T-helper 2 cell treated with Interferon-gamma antibody and Interleukin-4, amounts not matched to agents 5 μg/mL and 100 μg/mL, for 36 hours (primary cell): ENCODE results near the gene OR2S2.
"Not testable (repeated sequence)": the region's sequence is repeated elsewhere in the genome, so short reads cannot be mapped to it uniquely, and the experiment has no call there.

Experiments used
- DNase-seq: peaks from one replicate; pipeline ENCODE4 v3.0.0; 2021; ENCODE audit warnings: low spot score
- H3K27ac Mint-ChIP-seq: one replicate; pipeline ENCODE4 v1.8.0; 2021; ENCODE audit warnings: mild to moderate bottlenecking, mixed read lengths
- H3K27me3 Mint-ChIP-seq: one replicate; pipeline ENCODE4 v1.8.0; 2021; ENCODE audit warnings: low read depth, mixed read lengths
- H3K36me3 Mint-ChIP-seq: one replicate; pipeline ENCODE4 v1.8.0; 2021; ENCODE audit warnings: low read depth, mixed read lengths
- H3K4me1 Mint-ChIP-seq: one replicate; pipeline ENCODE4 v1.8.0; 2021; ENCODE audit warnings: low read depth, mixed read lengths
- H3K4me3 Mint-ChIP-seq: one replicate; pipeline ENCODE4 v1.8.0; 2022; ENCODE audit warnings: mild to moderate bottlenecking, moderate library complexity, mixed read lengths
- H3K9me3 Mint-ChIP-seq: one replicate; pipeline ENCODE4 v1.8.0; 2021; ENCODE audit warnings: mixed read lengths

Gene OR2S2

DNA sequence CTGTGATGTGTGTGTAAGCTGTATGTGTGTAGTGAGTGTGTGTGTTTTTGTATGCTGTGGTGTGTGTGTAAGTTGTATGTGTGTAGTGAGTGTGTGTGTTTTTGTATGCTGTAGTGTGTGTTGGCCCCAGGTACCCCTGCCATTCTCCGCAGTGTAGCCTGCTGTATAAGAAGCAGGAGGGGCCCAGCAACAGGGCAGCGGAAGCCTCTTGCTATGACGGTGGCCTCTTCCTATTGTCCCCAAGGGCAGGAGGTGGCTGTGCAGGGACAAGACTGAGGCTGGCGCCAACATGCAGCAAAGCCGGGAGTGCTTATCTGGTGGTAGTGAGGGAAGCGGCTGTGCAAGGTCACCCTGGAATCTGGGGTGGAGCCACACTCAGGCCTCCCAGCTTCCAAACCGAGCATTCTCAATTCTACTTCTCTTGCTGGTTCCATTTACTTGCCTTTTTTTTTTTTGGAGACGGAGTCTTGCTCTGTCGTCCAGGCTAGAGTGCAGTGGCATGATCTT, 43.6 kb downstream of the OR2S2 start:
- DNase-seq, result no peak

DNA sequence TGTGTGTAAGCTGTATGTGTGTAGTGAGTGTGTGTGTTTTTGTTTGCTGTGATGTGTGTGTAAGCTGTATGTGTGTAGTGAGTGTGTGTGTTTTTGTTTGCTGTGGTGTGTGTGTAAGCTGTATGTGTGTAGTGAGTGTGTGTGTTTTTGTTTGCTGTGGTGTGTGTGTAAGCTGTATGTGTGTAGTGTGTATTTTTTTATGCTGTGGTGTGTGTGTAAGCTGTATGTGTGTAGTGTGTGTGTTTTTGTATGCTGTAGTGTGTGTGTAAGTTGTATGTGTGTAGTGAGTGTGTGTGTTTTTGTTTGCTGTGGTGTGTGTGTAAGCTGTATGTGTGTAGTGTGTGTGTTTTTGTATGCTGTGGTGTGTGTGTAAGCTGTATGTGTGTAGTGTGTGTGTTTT, 44.5 kb downstream of the OR2S2 start:
- not testable (repeated sequence) for H3K27me3 Mint-ChIP-seq, H3K4me3 Mint-ChIP-seq, H3K36me3 Mint-ChIP-seq, DNase-seq, H3K9me3 Mint-ChIP-seq, H3K27ac Mint-ChIP-seq
- peaks cover 25% of the 10 kb centered on the region for H3K4me1 Mint-ChIP-seq

More for the DNA sequence above, 43.6 kb downstream of the OR2S2 start:
- Mint-ChIP-seq H3K4me3 (no peak overlapping the region), H3K27me3 (no peaks in the 10 kb centered on the region), H3K36me3 (no peaks in the 10 kb centered on the region), H3K9me3 (no peaks in the 10 kb centered on the region), H3K27ac (no peak overlapping the region), H3K4me1 (peaks cover 17% of the 10 kb centered on the region)

DNA sequence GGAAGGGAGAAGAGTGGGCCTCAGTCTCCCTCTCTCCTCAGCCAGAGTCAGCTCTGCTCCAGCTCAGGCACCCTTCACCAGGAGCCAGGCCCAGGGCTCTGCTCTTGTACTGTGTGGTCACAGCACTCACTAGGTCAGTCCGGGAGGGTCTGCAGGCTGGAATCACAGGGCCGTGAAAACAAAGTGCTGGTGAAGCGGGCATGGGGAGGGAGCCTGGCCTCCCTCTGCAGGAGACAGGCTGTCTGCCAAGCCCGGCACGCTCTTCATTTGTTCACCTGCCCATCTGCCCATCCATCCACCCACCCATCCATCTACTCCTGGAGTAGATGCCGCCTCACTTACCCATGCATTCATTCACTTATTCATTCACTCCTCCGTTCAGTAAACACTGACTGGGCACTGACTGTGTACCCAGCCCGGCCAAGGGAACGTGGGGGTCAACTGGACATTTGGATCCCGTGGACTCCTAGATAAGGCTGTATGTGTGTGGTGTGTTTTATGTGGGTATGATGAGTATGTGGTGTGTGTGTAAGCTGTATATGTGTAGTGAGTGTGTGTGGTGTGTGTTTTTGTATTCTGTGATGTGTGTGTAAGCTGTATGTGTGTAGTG, 45.1 kb downstream of the OR2S2 start:
- H3K27me3 Mint-ChIP-seq, result no peaks in the 10 kb centered on the region
- no peak overlapping the region for H3K27ac Mint-ChIP-seq

DNA sequence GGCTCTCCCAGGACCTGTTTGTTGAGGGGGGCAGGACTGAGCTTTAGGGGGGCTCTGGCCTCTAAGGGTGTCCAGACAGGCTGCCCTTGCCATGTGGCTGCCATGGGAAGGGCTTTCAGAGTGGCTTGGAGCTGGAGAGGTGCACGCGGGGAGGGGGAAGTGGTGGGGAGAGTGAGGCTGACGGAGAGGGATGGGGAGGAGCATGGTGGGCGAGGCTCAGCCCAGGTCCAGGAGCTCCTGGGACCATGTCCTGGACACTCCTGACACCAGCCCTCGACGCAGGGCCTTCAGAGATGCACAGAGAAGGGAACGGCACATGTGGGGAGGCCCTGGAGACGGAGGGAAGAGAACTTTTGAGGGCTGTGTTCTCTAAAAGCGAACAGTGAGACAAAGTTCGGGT, 46.3 kb downstream of the OR2S2 start:
- H3K4me1 Mint-ChIP-seq, result peaks cover 37% of the 10 kb centered on the region
- no peak for DNase-seq
- H3K27me3 Mint-ChIP-seq, result no peaks in the 10 kb centered on the region
- H3K4me3 Mint-ChIP-seq, result no peak overlapping the region
- no peaks in the 10 kb centered on the region for H3K36me3 Mint-ChIP-seq
- no peaks in the 10 kb centered on the region for H3K9me3 Mint-ChIP-seq
- peak overlapping the region; percentile 19 for H3K27ac Mint-ChIP-seq

More for the DNA sequence above, 45.1 kb downstream of the OR2S2 start:
- no peak for DNase-seq
- Mint-ChIP-seq H3K4me3 (no peak overlapping the region), H3K36me3 (no peaks in the 10 kb centered on the region), H3K4me1 (peaks cover 30% of the 10 kb centered on the region), H3K9me3 (no peaks in the 10 kb centered on the region)

DNA sequence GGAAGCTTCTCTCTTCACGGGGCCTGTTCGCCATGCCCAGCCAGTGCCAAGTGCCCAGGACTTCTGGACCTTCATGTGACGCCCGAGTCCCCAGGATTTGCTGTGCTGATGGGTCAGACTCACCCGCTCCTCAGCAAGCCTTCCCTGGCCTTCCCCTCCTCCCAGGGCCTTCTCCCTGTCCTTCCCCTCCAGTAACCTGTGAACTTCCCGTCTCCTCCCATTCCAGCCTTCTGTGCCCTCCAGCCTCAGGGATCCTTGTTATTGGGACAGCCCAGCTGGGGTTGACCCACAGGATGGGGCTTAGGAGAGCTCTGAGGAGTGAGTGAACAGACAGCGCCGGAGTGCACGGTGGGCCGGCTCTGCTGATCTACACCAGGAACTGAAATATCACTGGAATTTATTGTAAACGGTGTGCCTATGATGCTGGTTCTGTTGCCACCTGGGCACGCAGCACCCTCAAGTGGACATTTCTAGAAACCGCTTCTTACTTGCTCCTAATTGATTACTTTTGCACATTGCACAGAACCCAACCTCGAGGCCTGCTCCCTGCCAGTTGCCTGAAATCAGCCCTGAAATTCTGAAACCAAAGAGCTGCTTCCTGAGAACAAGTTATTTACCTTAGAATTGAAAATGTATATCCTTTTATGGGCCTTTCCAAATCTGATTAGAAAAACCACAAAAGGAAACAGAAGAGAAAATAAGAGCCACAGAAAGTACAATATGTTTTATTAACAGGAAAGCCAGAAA, 47.2 kb downstream of the OR2S2 start:
- DNase-seq, result peak; percentile 45
- peaks cover 37% of the 10 kb centered on the region for H3K4me1 Mint-ChIP-seq

DNA sequence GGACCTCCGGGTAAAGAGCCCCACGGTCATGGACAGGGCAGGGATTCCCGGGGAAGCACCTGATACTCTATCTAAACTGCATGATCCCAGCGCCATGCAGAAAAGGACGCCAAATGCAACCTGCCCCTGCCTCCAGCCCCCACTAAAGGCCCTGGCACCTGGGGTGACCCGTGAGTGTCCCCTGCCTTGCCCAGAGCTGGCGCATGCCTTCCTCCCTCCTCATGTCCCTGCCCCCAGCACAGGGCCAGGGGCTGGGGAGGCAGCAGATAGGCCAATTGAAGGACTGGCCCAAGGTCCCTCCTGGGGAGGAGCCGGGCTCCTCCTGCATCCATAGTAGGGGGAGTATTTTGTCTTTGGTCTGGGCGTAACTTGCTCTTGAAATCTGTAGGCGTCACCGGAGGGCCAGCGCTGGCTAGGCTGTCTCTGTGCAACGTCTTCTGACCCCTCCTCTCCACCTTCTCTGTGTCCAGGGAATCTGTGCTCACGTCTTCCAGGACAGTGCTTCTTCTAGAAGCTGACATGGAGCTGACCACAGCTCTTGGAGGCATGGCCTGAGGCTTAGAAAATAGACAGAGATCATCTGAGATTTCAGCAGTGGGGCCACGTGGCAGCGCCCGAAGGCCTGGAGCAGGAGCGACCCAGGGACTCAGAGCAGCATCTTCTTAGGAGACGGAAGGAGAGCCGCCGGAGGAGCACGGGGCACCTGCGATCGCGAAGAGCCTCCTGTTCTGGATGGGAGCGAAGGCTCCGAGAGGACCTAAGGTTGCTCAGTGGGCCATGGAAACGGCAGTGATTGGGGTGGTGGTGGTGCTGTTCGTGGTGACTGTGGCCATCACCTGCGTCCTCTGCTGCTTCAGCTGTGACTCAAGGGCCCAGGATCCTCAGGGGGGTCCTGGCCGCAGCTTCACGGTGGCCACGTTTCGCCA, 48.0 kb downstream of the OR2S2 start:
- Mint-ChIP-seq H3K36me3 (no peaks in the 10 kb centered on the region), H3K4me3 (peak overlapping the region; percentile 15), H3K4me1 (peaks cover 37% of the 10 kb centered on the region), H3K9me3 (no peaks in the 10 kb centered on the region), H3K27me3 (no peaks in the 10 kb centered on the region), H3K27ac (peak overlapping the region; percentile 59)
- DNase-seq, result no peak

More for the DNA sequence above, 47.2 kb downstream of the OR2S2 start:
- Mint-ChIP-seq H3K4me3 (peak overlapping the region; percentile 72), H3K27me3 (no peaks in the 10 kb centered on the region), H3K9me3 (no peaks in the 10 kb centered on the region), H3K36me3 (no peaks in the 10 kb centered on the region), H3K27ac (peak overlapping the region; percentile 96)

DNA sequence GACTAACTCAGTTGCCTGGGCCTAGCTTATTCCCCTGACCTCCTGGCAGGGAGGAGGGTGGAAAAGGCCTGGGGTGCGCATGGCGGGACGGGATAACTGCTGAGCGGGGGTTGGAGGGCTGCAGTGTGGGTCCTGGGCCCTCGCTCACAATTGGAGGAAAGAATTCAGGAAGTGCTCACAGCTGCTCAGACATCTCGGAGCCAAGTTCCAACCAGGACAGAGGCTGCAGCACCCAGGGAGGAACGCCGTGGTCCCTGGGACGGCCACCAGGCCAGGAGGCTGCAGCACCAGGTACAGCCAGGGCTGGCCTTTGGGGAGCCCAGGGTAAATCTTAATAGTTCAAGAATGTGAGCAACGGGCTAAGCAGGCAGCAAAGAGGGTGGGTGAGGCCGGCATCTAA, 48.7 kb downstream of the OR2S2 start, which contains the start of gene SPAAR:
SPAAR (plus strand) TSS at position 217 of the 400 bp plus-strand sequence. CDS start 974 bp downstream, outside the sequence.
- Mint-ChIP-seq H3K9me3 (no peaks in the 10 kb centered on the region), H3K27ac (peak within 1 kb of the TSS; percentile 59), H3K36me3 (no peaks in the 10 kb centered on the region), H3K4me1 (peaks cover 37% of the 10 kb centered on the region), H3K4me3 (peak within 1 kb of the TSS; percentile 15), H3K27me3 (no peaks in the 10 kb centered on the region)
- no peak for DNase-seq

DNA sequence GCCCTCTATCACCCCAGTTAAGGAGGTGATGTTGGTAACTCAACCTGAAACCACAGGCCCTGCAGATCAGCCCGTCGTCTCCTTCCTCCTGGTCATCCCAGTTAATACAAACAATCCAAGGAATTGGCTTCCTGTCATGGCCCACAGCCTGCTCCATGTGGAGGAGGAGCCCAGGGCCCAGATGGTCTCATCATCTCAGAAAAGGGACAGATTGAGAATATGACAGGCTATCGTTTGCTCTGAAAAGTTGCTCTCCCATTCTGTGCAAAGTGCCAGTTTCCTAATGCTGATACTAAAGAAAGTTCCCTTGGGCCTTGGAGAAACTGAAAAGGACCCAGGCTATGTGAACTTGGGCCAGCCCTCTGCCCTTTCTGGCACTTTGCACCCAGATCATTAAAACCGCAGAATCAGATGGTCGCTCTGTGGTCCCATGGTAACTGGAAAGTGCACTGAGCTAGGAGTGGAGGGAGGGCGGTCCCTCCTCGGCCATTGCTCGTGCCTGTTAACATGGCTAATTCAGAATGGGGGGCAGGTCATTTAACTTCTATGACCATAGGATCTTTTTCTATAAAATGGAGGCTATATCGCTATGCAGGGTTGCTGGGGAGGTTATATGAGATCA, 49.3 kb downstream of the OR2S2 start:
- Mint-ChIP-seq H3K9me3 (no peaks in the 10 kb centered on the region), H3K27me3 (no peaks in the 10 kb centered on the region), H3K4me3 (no peak overlapping the region), H3K36me3 (no peaks in the 10 kb centered on the region), H3K27ac (peak overlapping the region; percentile 45), H3K4me1 (peaks cover 37% of the 10 kb centered on the region)
- no peak for DNase-seq

DNA sequence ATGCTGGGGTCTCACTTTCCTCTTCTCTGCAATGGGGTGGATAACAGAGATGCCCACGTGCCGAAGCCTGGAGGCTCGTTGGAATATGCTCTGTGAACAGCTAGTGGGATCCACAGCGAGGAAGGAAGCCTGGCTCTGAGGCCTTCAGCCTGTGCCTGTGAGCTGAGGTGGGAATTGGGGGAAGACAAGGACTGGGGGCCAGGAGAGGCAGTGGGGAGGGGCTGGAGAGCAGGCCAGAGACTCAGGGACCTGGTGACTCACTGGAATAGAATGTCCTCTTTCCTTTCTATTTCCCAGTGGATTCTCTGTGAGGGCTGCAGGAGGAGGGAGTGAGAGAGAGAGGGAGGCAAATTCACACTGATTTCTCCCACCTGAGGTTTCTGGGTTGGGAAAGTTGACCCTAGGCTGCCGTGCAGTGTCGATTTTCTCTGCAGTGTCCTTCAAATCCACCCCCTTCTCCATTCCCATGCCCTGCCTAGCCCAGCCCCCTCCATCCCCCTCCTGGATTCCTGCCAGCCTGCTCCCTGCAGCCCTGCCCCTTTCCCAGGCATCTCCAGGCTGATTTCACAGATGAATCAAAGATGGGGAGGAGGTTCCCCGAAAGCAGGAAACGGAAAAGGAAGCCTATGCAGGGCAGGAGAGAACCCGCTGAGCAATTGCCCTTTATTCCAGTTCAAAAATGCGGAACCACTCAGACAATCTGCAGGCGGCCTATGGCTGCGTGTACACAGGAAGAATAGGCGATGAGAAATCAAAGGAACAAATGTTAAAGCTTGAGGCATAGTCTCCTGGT, 50.0 kb downstream of the OR2S2 start:
- no peaks in the 10 kb centered on the region for H3K36me3 Mint-ChIP-seq
- H3K4me1 Mint-ChIP-seq, result peaks cover 38% of the 10 kb centered on the region
- H3K9me3 Mint-ChIP-seq, result no peaks in the 10 kb centered on the region
- H3K4me3 Mint-ChIP-seq, result no peak overlapping the region
- DNase-seq, result no peak
- peak overlapping the region; percentile 60 for H3K27ac Mint-ChIP-seq
- peaks cover under 1% of the 10 kb centered on the region for H3K27me3 Mint-ChIP-seq
